Adipocyte (in vitro differentiated cells): ENCODE measurements around the gene PYM1.
"Not testable (repeated sequence)": the region's sequence is repeated elsewhere in the genome, so short reads cannot be mapped to it uniquely, and the experiment has no call there.

Experiments used
- DNase-seq: peaks from one replicate; pipeline ENCODE4 v3.0.0-alpha.2; 2015; ENCODE audit warnings: low read depth
- H3K27me3 ChIP-seq: replicated peaks from 2 replicates; pipeline ENCODE4 v1.7.0; 2013; ENCODE audit warnings: mild to moderate bottlenecking, low read length, moderate library complexity; ENCODE audit not compliant: control insufficient read depth, insufficient read depth
- H3K36me3 ChIP-seq: 2 replicates; pipeline ENCODE4 v1.7.0; 2013; ENCODE audit warnings: low read length, mild to moderate bottlenecking, moderate library complexity; ENCODE audit not compliant: control insufficient read depth, insufficient read depth, severe bottlenecking
- H3K4me1 ChIP-seq: 2 replicates; pipeline ENCODE4 v1.7.0; 2013; ENCODE audit warnings: mild to moderate bottlenecking, low read length, moderate library complexity; ENCODE audit not compliant: control insufficient read depth, insufficient read depth
- H3K4me3 ChIP-seq: 2 replicates; pipeline ENCODE4 v1.7.0; 2013; ENCODE audit warnings: mild to moderate bottlenecking, low read length, moderate library complexity
- H3K9ac ChIP-seq: 2 replicates; pipeline ENCODE4 v1.7.0; 2013; ENCODE audit warnings: mild to moderate bottlenecking, low read length, moderate library complexity
- H3K9me3 ChIP-seq: 2 replicates; pipeline ENCODE4 v1.7.0; 2013; ENCODE audit warnings: mild to moderate bottlenecking, low read length, moderate library complexity; ENCODE audit not compliant: control insufficient read depth

PYM1 gene

DNA sequence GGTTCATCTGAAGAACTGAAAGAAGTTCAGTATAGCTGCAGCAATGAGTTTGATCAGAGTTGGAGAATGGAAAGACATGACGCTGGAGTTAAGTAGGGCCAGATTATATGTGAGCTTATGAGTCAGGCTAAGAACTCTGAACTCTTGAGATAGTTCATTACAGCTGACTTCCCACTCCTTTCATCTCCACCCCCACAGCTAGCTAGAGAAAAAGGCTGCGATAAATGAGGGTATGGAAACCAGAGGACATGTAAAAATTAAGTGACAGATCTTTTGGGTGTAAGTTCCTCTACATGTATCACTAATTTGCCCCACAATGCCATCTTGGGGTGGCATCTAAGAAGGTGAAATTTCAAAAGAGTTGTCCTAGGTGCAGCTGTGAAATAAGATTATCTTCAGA is 28.6 kb downstream of the PYM1 start:
- Histone ChIP-seq H3K27me3 (no peaks in the 10 kb centered on the region), H3K4me3 (no peak overlapping the region), H3K9me3 (no peaks in the 10 kb centered on the region), H3K36me3 (peaks cover 26% of the 10 kb centered on the region), H3K9ac (no peak overlapping the region), H3K4me1 (peaks cover 6% of the 10 kb centered on the region)
- peak; percentile 41 for DNase-seq

DNA sequence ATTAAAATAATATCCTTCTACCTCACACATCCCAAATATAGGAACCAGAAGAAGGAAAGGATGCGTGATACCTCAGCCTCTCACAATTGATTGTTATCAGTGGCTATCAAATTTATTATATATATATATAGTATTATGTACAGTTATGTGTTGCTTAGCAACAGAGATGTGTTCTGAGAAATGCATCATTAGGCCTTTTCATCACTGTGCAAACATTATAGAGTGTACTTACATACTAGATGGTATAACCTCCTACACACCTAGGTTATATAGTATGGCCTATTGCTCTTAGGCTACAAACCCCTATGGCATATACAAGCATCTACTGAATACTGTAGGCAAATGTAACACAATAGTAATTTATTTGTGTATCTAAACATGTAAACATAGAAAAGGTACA is 34.0 kb downstream of the PYM1 start:
- no peak for DNase-seq
- H3K4me1 ChIP-seq, result no peaks in the 10 kb centered on the region
- H3K27me3 ChIP-seq, result no peaks in the 10 kb centered on the region
- no peak overlapping the region for H3K4me3 ChIP-seq
- H3K9me3 ChIP-seq, result no peaks in the 10 kb centered on the region
- no peak overlapping the region for H3K9ac ChIP-seq
- H3K36me3 ChIP-seq, result no peaks in the 10 kb centered on the region

DNA sequence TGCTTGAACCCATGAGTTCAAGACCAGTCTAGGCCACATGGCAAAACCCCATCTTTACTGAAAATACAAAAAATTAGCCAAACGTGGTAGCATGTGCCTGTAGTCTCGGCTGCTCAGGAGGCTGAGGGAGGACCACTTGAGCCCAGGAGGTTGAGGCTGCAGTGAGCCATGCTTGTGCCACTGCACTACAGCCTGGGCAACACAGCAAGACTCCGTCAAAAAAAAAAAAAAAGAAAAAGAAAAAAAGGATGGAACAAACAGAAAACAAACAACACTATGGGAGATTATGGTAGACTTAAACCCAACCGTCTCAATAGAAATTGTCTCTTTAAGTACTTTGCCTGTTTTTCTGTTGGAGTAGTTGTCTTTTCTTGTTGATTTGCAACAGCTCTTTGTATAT is 36.4 kb downstream of the PYM1 start:
- Histone ChIP-seq H3K4me1 (no peaks in the 10 kb centered on the region), H3K27me3 (no peaks in the 10 kb centered on the region), H3K9me3 (no peaks in the 10 kb centered on the region), H3K9ac (no peak overlapping the region), H3K36me3 (no peaks in the 10 kb centered on the region), H3K4me3 (no peak overlapping the region)
- DNase-seq, result no peak

DNA sequence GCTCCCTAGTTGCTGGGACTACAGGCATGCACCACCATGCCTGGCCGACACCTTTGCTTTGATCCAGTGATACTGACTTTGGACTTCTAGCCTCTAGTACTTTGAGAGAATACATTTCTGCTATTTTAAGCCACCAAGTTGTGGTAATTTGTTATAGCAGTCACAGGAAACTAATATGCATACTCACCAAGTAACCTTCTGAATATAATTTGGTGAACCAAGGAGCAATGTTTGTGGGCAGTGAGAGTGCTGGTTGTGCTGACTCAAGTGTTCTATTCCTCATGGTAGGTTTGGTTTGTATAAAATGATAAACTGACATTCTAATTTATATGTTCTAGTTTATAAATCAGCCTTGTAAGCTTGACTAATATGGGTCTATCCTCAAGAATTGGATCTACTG is 42.6 kb downstream of the PYM1 start:
- no peaks in the 10 kb centered on the region for H3K9me3 ChIP-seq
- H3K27me3 ChIP-seq, result no peaks in the 10 kb centered on the region
- peaks cover 7% of the 10 kb centered on the region for H3K4me1 ChIP-seq
- H3K9ac ChIP-seq, result no peak overlapping the region
- no peak overlapping the region for H3K4me3 ChIP-seq
- DNase-seq, result no peak
- no peaks in the 10 kb centered on the region for H3K36me3 ChIP-seq

DNA sequence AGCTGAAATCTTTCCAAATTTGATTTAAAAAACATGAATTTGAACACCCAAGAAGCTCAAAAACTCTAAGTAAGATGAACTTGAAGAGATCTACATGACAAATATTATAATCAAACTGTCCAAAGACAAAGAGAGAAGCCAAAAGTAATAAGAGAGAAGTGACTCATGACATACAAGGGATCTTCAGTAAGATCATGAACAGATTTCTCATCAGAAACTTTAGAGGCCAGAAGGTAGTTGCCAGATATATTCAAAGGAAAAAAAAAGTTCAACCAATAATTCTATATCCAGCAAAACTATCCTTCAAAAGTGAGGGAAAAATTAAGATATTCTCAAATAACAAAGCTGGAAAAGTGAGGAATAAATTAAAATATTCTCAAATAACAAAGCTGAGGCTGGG is 49.9 kb downstream of the PYM1 start:
- Histone ChIP-seq H3K9ac (no peak overlapping the region), H3K4me1 (peaks cover 14% of the 10 kb centered on the region), H3K4me3 (no peak overlapping the region), H3K36me3 (no peaks in the 10 kb centered on the region), H3K9me3 (no peaks in the 10 kb centered on the region), H3K27me3 (no peaks in the 10 kb centered on the region)
- DNase-seq, result no peak

DNA sequence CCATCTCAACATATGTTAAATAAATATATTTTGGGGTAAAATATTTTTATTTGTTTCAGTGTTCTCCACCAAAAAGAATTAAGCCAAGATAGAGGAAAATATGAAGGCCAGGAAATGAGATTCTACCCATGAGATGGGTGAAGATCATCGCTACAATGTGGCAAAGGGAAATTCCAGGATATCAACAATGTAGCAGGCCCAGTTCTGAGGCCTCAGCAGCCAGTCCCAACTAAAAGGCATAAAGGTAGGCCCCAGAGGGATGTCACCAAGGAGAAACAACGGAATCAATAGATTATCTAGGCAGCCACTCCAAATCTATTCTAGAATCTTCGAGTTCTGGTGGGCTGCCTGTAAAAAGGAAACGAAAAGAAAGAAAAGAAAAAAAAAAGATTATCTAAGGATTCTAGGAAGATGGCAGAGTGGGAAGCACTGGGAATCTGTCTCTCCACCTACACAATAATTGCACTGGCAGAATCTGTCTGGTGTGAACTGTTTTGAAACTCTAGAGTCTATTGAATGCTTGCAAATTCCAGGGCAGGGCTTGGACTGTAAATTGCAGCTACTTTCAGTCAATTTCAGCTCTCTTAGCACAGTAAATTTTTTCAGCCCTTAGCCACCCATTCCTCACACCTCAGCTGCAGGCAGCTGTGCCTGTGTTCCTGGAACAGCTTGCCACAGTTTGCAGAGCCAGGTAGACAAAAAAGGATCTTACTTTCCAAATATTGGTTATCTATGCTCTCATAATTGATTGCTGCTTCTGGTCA is 51.8 kb downstream of the PYM1 start:
- Histone ChIP-seq H3K9me3 (no peaks in the 10 kb centered on the region), H3K4me3 (no peak overlapping the region), H3K4me1 (peaks cover 10% of the 10 kb centered on the region), H3K36me3 (no peaks in the 10 kb centered on the region), H3K9ac (no peak overlapping the region), H3K27me3 (no peaks in the 10 kb centered on the region)
- peak; percentile 19 for DNase-seq

DNA sequence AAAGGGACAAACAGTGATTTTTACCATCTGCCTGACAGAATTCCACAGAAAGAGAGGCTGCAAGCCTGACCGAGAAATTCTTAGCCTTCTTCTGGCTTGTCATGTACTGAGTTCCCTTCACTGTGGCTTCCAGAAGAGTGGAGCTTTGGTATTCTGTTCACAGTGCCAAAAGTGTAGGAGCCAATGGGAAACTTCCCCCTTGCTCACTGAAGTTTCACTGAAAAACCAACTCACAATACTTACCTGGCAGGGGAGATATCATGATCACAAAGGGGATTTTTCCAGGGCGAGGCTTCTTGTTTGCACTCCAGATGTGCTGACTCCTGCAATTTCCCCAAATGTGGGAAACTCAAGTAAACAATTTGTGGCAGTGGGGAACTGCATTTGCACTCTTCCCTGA is 53.3 kb downstream of the PYM1 start:
- H3K27me3 ChIP-seq, result no peaks in the 10 kb centered on the region
- H3K9me3 ChIP-seq, result no peaks in the 10 kb centered on the region
- no peaks in the 10 kb centered on the region for H3K36me3 ChIP-seq
- H3K4me1 ChIP-seq, result peaks cover 11% of the 10 kb centered on the region
- no peak overlapping the region for H3K4me3 ChIP-seq
- H3K9ac ChIP-seq, result no peak overlapping the region
- peak; percentile 24 for DNase-seq

DNA sequence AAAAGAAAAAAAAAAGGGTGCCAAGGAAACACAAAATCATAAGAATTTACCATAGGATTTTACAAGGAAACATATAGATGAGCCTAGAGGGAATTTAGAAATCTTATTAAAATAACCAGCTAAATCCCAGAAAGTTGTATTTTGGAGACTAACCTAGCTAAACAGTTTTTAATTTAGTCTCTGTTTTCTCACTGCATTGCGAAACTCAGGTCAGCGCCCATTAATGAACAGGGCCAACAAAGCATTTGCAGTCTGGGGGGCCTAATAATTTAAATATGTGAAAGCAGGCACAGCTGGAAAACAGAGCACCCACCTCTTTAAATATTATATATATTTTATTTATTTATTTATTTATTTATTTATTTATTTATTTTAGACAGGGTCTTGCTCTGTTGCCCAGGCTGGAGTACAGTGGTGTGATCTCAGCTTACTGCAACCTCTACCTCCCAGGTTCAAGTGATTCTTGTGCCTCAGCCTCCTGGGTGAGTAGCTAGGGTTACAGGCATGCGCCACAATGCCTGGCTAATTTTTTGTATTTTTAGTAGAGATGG is 61.2 kb downstream of the PYM1 start:
- not testable (repeated sequence) for DNase-seq, H3K36me3 ChIP-seq, H3K4me3 ChIP-seq, H3K27me3 ChIP-seq, H3K9ac ChIP-seq, H3K4me1 ChIP-seq, H3K9me3 ChIP-seq

DNA sequence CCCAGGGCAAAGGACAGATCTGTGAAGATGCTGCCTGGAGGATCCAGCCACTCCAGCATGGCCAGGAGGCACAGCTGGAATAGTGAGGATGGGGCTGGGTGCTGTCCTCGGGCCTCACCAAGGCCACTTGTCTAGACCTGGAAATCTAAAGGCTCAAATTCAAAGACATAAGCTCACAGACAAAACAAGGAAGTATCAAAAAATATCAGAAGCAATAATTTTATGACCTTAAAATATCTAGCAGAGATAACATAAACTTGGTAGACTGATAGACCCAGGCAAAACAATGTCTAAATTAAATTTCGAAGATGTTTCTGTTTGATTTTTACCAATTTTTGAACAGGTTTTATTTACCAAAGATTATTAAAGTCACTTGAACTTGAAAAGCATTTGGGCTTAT is 62.4 kb downstream of the PYM1 start:
- no peak for DNase-seq
- H3K27me3 ChIP-seq, result no peaks in the 10 kb centered on the region
- no peaks in the 10 kb centered on the region for H3K36me3 ChIP-seq
- H3K4me3 ChIP-seq, result no peak overlapping the region
- no peak overlapping the region for H3K9ac ChIP-seq
- no peaks in the 10 kb centered on the region for H3K9me3 ChIP-seq
- H3K4me1 ChIP-seq, result peaks cover 4% of the 10 kb centered on the region

DNA sequence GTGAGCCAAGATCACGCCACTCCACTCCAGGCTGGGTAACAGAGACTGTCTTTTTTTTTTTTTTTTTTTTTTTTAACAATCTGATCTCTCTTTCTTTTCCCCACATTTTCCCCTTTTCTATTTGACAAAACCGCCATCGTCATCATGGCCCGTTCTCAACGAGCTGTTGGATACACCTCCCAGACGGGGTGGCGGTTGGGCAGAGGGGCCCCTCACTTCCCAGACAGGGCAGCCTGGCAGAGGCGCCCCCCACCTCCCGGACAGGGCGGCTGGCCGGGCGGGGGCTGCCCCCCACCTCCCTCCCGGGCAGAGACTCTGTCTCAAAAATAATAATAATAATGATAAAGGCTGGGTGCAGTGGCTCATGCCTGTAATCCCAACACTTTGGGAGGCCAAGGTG is 64.8 kb downstream of the PYM1 start:
- H3K4me1 ChIP-seq, H3K27me3 ChIP-seq, DNase-seq, H3K9ac ChIP-seq, H3K4me3 ChIP-seq, H3K9me3 ChIP-seq, H3K36me3 ChIP-seq: not testable (repeated sequence)

DNA sequence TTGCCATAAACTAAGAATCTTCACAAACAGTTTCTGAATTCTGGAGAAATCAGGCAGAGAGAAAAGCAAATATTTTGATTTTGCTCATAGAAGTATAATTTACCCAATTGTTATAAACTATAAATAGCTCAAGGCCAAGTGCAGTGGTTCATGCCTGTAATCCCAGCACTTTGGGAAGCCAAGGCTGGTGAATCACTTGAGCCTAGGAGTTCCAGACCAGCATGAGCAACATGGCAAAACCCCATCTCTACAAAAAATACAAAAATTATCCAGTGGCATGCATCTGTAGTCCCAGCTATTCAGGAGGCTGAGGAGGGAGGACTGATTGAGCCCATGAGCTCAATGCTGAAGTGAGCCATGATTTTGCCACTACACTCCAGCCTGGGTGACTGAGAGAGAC is 65.4 kb downstream of the PYM1 start:
- Histone ChIP-seq H3K9ac (no peak overlapping the region), H3K36me3 (no peaks in the 10 kb centered on the region), H3K4me3 (no peak overlapping the region), H3K4me1 (no peaks in the 10 kb centered on the region), H3K27me3 (no peaks in the 10 kb centered on the region), H3K9me3 (no peaks in the 10 kb centered on the region)
- DNase-seq, result no peak

DNA sequence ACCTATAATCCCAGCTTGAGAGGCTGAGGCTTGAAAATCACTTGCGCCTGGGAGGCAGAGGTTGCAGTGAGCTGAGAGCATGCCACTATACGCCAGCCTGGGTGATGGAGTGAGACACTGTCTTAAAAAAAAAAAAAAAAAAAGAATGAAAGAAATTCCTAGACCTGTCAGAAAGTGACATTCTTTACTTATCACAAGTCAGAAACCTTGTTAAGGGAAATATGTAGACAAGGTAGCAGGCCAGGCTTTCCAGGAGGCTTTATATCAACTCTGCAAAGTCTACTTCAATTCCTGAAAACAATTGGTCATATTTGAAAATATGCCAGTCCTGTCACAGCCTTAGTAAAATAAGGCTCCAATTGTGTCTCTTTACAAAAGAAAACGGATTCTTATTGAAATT is 65.8 kb downstream of the PYM1 start:
- H3K9ac ChIP-seq, result no peak overlapping the region
- H3K4me1 ChIP-seq, result no peaks in the 10 kb centered on the region
- no peaks in the 10 kb centered on the region for H3K9me3 ChIP-seq

More for the DNA sequence above, 65.8 kb downstream of the PYM1 start:
- H3K4me3 ChIP-seq, result no peak overlapping the region
- no peak for DNase-seq
- H3K27me3 ChIP-seq, result no peaks in the 10 kb centered on the region
- no peaks in the 10 kb centered on the region for H3K36me3 ChIP-seq
